GF-D8 (cell line): ENCODE data around the gene LONP2.
"Not testable (repeated sequence)": the region's sequence is repeated elsewhere in the genome, so short reads cannot be mapped to it uniquely, and the experiment has no call there.

ENCODE experiments used
- DNase-seq: peaks from one replicate; lab custom pipeline; 2025; lab: John Stamatoyannopoulos, UW

LONP2 gene

GRCh38 chr16:48236286-48236685 is 7.8 kb upstream of the LONP2 start:
- no peak for DNase-seq

- DNase-seq, result not testable (repeated sequence)
Observed at GRCh38 chr16:48240147-48240546, 4.0 kb upstream of the LONP2 start.

- no peak for DNase-seq
Observed at GRCh38 chr16:48244863-48245195, 729 bp downstream of the LONP2 start.

- DNase-seq, result no peak
Observed at GRCh38 chr16:48246066-48246465, 2.0 kb downstream of the LONP2 start.

GRCh38 chr16:48247311-48247710 is 3.2 kb downstream of the LONP2 start, which contains the start of gene ABCC11:
ABCC11 (minus strand) TSS chr16:48247539; CDS start chr16:48231921, 15,618 bp downstream.
- DNase-seq, result no peak

GRCh38 chr16:48250520-48251278 is 6.6 kb downstream of the LONP2 start:
- DNase-seq, result no peak

GRCh38 chr16:48252013-48252412 is 7.9 kb downstream of the LONP2 start:
- DNase-seq, result no peak

GRCh38 chr16:48256579-48257177 is 12.6 kb downstream of the LONP2 start:
- DNase-seq, result no peak

GRCh38 chr16:48261569-48261968 is 17.5 kb downstream of the LONP2 start:
- DNase-seq, result no peak

GRCh38 chr16:48262631-48263030 is 18.5 kb downstream of the LONP2 start:
- no peak for DNase-seq

- DNase-seq, result no peak
Observed at GRCh38 chr16:48269011-48269410, 24.9 kb downstream of the LONP2 start.

- no peak for DNase-seq
Observed at GRCh38 chr16:48271728-48272127, 27.6 kb downstream of the LONP2 start.

- no peak for DNase-seq
Observed at GRCh38 chr16:48272837-48273421, 28.8 kb downstream of the LONP2 start.

- DNase-seq, result no peak
Observed at GRCh38 chr16:48274476-48274875, 30.4 kb downstream of the LONP2 start.

- DNase-seq, result no peak
Observed at GRCh38 chr16:48276102-48276501, 32.0 kb downstream of the LONP2 start.

GRCh38 chr16:48277158-48277557 is 33.1 kb downstream of the LONP2 start:
- no peak for DNase-seq

GRCh38 chr16:48279199-48279598 is 35.1 kb downstream of the LONP2 start:
- DNase-seq, result no peak

GRCh38 chr16:48280546-48280945 is 36.4 kb downstream of the LONP2 start:
- no peak for DNase-seq

GRCh38 chr16:48282636-48283263 is 38.6 kb downstream of the LONP2 start:
- no peak for DNase-seq

GRCh38 chr16:48284772-48285409 is 40.8 kb downstream of the LONP2 start:
- DNase-seq, result no peak

GRCh38 chr16:48287239-48287638 is 43.1 kb downstream of the LONP2 start:
- DNase-seq, result no peak

GRCh38 chr16:48291303-48291702 is 47.2 kb downstream of the LONP2 start:
- DNase-seq, result no peak
